ENCODE data around the gene CAMK1G. TPM values are rescaled to one million over a fixed set of nuclear protein-coding genes. Genes with fewer than 3 reads are reported as not detected.
A peak's percentile ranks its signal among the peaks of the same experiment; 100 is the strongest.

CAMK1G gene
- total and polyA plus RNA-seq, 9 of the 15 experiments (the other 6 are each of a cell fraction or from before 2014, with no cell fraction given), result not detected

DNA sequence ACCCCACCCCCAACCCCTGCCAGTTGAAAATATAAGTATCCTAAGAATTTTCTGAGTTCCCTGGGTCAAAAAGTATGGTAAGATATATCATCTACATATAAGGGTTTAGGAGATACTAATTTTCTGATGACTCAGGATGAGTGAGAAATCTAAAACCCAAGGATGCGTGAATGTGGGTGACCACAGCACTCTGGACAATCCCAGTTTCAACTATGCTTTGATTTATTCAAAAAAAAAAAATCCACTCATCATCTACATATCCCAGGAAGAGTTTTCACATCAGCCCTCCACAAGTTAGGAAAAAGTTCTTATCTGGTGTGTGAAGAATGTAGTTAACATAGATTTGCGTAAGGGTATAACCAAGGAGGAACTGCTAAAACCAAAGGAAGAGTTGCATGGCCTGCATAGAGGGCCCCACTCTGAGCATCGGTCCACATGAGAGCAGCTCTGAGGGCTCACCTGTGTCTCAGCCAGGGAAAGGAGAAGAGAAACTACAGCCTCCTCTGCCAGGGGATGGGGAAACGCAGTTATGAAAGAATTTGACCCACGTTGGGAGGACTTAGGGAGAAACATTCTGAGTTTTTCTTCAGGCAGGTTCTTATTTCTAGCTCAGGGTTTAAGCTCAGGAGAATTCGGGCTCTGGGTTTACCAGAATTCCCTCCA, 50.0 kb downstream of the CAMK1G start (continued):
- TF ChIP-seq, protein P1, sequence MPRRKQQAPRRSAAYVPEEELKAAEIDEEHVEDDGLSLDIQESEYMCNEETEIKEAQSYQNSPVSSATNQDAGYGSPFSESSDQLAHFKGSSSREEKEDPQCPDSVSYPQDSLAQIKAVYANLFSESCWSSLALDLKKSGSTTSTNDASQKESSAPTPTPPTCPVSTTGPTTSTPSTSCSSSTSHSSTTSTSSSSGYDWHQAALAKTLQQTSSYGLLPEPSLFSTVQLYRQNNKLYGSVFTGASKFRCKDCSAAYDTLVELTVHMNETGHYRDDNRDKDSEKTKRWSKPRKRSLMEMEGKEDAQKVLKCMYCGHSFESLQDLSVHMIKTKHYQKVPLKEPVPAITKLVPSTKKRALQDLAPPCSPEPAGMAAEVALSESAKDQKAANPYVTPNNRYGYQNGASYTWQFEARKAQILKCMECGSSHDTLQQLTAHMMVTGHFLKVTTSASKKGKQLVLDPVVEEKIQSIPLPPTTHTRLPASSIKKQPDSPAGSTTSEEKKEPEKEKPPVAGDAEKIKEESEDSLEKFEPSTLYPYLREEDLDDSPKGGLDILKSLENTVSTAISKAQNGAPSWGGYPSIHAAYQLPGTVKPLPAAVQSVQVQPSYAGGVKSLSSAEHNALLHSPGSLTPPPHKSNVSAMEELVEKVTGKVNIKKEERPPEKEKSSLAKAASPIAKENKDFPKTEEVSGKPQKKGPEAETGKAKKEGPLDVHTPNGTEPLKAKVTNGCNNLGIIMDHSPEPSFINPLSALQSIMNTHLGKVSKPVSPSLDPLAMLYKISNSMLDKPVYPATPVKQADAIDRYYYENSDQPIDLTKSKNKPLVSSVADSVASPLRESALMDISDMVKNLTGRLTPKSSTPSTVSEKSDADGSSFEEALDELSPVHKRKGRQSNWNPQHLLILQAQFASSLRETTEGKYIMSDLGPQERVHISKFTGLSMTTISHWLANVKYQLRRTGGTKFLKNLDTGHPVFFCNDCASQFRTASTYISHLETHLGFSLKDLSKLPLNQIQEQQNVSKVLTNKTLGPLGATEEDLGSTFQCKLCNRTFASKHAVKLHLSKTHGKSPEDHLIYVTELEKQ (CRISPR knock-in tag; IDR thresholded peaks at IDR 0.05), result no peak
- 0 out of 4 replicates have a peak, but pooled peaks of 1 of the 2 experiments have one; percentile 10 for TF ChIP-seq RCOR1 (IDR thresholded peaks at IDR 0.05; ENCODE audit: borderline replicate concordance in 1 of 2, low read depth in 2 of 2, low read length in 2 of 2)
- no peak for TF ChIP-seq RBM39 (optimal IDR thresholded peaks at IDR 0.05; ENCODE audit: low read depth, low read length)
- TF ChIP-seq RBM34 (IDR thresholded peaks at IDR 0.05; ENCODE audit: borderline replicate concordance, insufficient read depth, low read length), result no peak
- TF ChIP-seq HSF4 (CRISPR knock-in tag; IDR thresholded peaks at IDR 0.05; ENCODE audit: borderline replicate concordance), result no peak
- TF ChIP-seq TCF3 (CRISPR knock-in tag; IDR thresholded peaks at IDR 0.05), result no peak
- no peak for TF ChIP-seq ZFP36 (IDR thresholded peaks at IDR 0.05; ENCODE audit: low read depth, low read length, partially characterized antibody)
- TF ChIP-seq, protein P2, sequence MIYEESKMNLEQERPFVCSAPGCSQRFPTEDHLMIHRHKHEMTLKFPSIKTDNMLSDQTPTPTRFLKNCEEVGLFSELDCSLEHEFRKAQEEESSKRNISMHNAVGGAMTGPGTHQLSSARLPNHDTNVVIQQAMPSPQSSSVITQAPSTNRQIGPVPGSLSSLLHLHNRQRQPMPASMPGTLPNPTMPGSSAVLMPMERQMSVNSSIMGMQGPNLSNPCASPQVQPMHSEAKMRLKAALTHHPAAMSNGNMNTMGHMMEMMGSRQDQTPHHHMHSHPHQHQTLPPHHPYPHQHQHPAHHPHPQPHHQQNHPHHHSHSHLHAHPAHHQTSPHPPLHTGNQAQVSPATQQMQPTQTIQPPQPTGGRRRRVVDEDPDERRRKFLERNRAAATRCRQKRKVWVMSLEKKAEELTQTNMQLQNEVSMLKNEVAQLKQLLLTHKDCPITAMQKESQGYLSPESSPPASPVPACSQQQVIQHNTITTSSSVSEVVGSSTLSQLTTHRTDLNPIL (CRISPR knock-in tag; IDR thresholded peaks at IDR 0.05), result no peak
- TF ChIP-seq, protein P3, sequence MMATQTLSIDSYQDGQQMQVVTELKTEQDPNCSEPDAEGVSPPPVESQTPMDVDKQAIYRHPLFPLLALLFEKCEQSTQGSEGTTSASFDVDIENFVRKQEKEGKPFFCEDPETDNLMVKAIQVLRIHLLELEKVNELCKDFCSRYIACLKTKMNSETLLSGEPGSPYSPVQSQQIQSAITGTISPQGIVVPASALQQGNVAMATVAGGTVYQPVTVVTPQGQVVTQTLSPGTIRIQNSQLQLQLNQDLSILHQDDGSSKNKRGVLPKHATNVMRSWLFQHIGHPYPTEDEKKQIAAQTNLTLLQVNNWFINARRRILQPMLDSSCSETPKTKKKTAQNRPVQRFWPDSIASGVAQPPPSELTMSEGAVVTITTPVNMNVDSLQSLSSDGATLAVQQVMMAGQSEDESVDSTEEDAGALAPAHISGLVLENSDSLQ (IDR thresholded peaks at IDR 0.05), result no peak
- TF ChIP-seq NELFE (IDR thresholded peaks at IDR 0.05; ENCODE audit: insufficient read depth, insufficient read length), result no peak
- peak; percentile 56; the same call in 1 of the 2 replicates for TF ChIP-seq C11orf30 (IDR thresholded peaks at IDR 0.05; ENCODE audit: low read depth)
- TF ChIP-seq CEBPB (tag; IDR thresholded peaks at IDR 0.05), result no peak
- TF ChIP-seq MTA2 (IDR thresholded peaks at IDR 0.05; ENCODE audit: low read depth), result no peak
- TF ChIP-seq MAFK (IDR thresholded peaks at IDR 0.05; ENCODE audit: low read length), result peak; percentile 13; the same call in 1 of the 2 replicates
- no peak for TF ChIP-seq SLC30A9 (CRISPR knock-in tag; IDR thresholded peaks at IDR 0.05)
- TF ChIP-seq ZNF197 (CRISPR knock-in tag; IDR thresholded peaks at IDR 0.05; ENCODE audit: low read depth), result no peak
- 0 out of 2 replicates have a peak, but pooled peaks have one; percentile 12 for TF ChIP-seq NFE2 (IDR thresholded peaks at IDR 0.05; ENCODE audit: low read depth)
- TF ChIP-seq KLF13 (tag; IDR thresholded peaks at IDR 0.05; ENCODE audit: borderline replicate concordance, low read depth), result no peak
- no peak for TF ChIP-seq NRF1 (conservative IDR thresholded peaks at IDR 0.05 in 1 of 2, IDR thresholded peaks at IDR 0.05 in 1 of 2)
- TF ChIP-seq RBM14 (IDR thresholded peaks at IDR 0.05; ENCODE audit: borderline replicate concordance, insufficient read depth, low read depth, low read length), result no peak
- no peak for TF ChIP-seq KLF6 (CRISPR knock-in tag; IDR thresholded peaks at IDR 0.05; ENCODE audit: borderline replicate concordance)
- no peak for TF ChIP-seq LARP7 (IDR thresholded peaks at IDR 0.05)
